HPDE6-E6E7 (cell line): ENCODE measurements around the gene GNPAT.

ENCODE experiments used
- DNase-seq: peaks from one replicate; pipeline ENCODE4 v3.0.0; 2011; ENCODE audit warnings: missing footprints; ENCODE audit errors: extremely low spot score

GNPAT gene

GRCh38 chr1:231317306-231318014 lies 76.4 kb downstream of the GNPAT start:
- DNase-seq, result no peak

GRCh38 chr1:231318015-231318355 lies 77.0 kb downstream of the GNPAT start:
- DNase-seq, result no peak

GRCh38 chr1:231318568-231318967 lies 77.6 kb downstream of the GNPAT start:
- DNase-seq, result no peak

- DNase-seq, result no peak
Observed at GRCh38 chr1:231319080-231319479, 78.1 kb downstream of the GNPAT start.

- DNase-seq, result no peak
Observed at GRCh38 chr1:231322880-231323530, 82.0 kb downstream of the GNPAT start.

- no peak for DNase-seq
Observed at GRCh38 chr1:231324660-231325059, 83.6 kb downstream of the GNPAT start.

- DNase-seq, result no peak
Observed at GRCh38 chr1:231326248-231326647, 85.2 kb downstream of the GNPAT start.
